Activated CD4-positive, alpha-beta T cell treated with anti-CD3 and anti-CD28 coated beads, Interleukin-2, amount 50 U/mL, for 24 hours (primary cell): Measurements from ENCODE around the gene FNIP1.
"Not testable (repeated sequence)": the region's sequence is repeated elsewhere in the genome, so short reads cannot be mapped to it uniquely, and the experiment has no call there.

ENCODE experiments used
- DNase-seq, 2 donors: peaks; one replicate each; pipeline ENCODE4 v3.0.0-alpha.2; 2020; ENCODE audit warnings: low read depth in 1 of 2, low spot score in 1 of 2

Gene FNIP1

GRCh38 chr5:131640043-131640856 is 156.6 kb downstream of the FNIP1 start:
- DNase-seq = peak in 1 of 2 donors; percentile 54

GRCh38 chr5:131639148-131639547 is 157.7 kb downstream of the FNIP1 start:
- no peak for DNase-seq

GRCh38 chr5:131637694-131638093 is 159.1 kb downstream of the FNIP1 start:
- no peak for DNase-seq

- DNase-seq = no peak
These were observed 160.9 kb downstream of the FNIP1 start for GRCh38 chr5:131635684-131636572.

GRCh38 chr5:131634996-131635683 is 161.7 kb downstream of the FNIP1 start, which contains the start of gene RAPGEF6:
Gene RAPGEF6 (minus strand): TSS chr5:131635229. CDS start chr5:131635030, 199 bp downstream.
- DNase-seq = peak; percentile 78 to 98

- peak in 1 of 2 donors; percentile 33 for DNase-seq
These were observed 162.2 kb downstream of the FNIP1 start for GRCh38 chr5:131634666-131634995.

- DNase-seq = no peak
These were observed 162.6 kb downstream of the FNIP1 start for GRCh38 chr5:131634238-131634637.

- DNase-seq = no peak
These were observed 163.0 kb downstream of the FNIP1 start for GRCh38 chr5:131633830-131634229.

- DNase-seq = no peak
These were observed 165.9 kb downstream of the FNIP1 start for GRCh38 chr5:131630963-131631350.

- no peak for DNase-seq
These were observed 166.4 kb downstream of the FNIP1 start for GRCh38 chr5:131630208-131630962.

GRCh38 chr5:131628990-131629389 is 167.8 kb downstream of the FNIP1 start:
- no peak for DNase-seq

- DNase-seq = no peak
These were observed 169.5 kb downstream of the FNIP1 start for GRCh38 chr5:131627207-131627865.

- DNase-seq = no peak
These were observed 174.2 kb downstream of the FNIP1 start for GRCh38 chr5:131622633-131623032.

- DNase-seq = not testable (repeated sequence)
These were observed 175.7 kb downstream of the FNIP1 start for GRCh38 chr5:131621164-131621563.

- DNase-seq = no peak
These were observed 177.7 kb downstream of the FNIP1 start for GRCh38 chr5:131619102-131619501.

GRCh38 chr5:131617140-131617822 is 179.5 kb downstream of the FNIP1 start:
- DNase-seq = no peak

- DNase-seq = no peak
These were observed 180.9 kb downstream of the FNIP1 start for GRCh38 chr5:131615957-131616356.

- DNase-seq = no peak
These were observed 183.4 kb downstream of the FNIP1 start for GRCh38 chr5:131613423-131613822.

- DNase-seq = no peak
These were observed 185.8 kb downstream of the FNIP1 start for GRCh38 chr5:131611064-131611381.
